Measurements from ENCODE around the gene LAMA1. TPM values are rescaled to one million over a fixed set of nuclear protein-coding genes. Genes with fewer than 3 reads are reported as not detected.

The LAMA1 gene
- total and polyA plus RNA-seq, 3 experiments from 2014 or later, result not detected

DNA sequence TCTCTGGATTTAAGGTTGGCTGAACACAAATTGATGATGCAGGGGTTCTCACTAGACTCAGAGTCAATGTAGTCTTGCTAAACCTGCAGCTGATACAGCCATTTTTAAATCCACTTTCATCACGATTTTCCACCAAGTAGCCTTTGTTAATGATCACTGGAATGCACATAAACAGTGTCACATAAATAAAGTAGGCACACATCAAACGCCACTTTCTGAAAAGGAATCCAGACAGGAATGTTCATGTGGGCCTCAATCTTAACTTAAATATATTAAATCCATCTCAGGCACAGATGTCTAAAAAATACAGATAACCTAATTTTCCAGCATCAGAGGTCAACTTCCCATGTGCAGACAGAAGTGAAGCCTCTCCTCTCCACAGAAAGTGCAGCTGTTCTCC, 58.3 kb downstream of the LAMA1 start:
- Histone ChIP-seq H3K27ac (ENCODE audit: low read depth, low read length) (no peak overlapping the region), H3K9me3 (ENCODE audit: low read length) (no peaks in the 10 kb centered on the region), H3K36me3 (ENCODE audit: insufficient read depth, low read length) (no peaks in the 10 kb centered on the region), H3K4me3 (ENCODE audit: low read length) (no peak overlapping the region), H3K27me3 (ENCODE audit: insufficient read depth, low read length, poor library complexity, severe bottlenecking) (no peaks in the 10 kb centered on the region), H3K4me1 (ENCODE audit: insufficient read depth, low read length) (no peaks in the 10 kb centered on the region)
- no peaks in the 10 kb centered on the region for H3K27me3 Mint-ChIP-seq
- no peak overlapping the region for H3K27ac Mint-ChIP-seq
- POLR2A ChIA-PET, result no interaction called here
- H3K36me3 Mint-ChIP-seq, result no peaks in the 10 kb centered on the region
- no peak for DNase-seq
- H3K4me3 Mint-ChIP-seq, result no peak overlapping the region
- H3K9me3 Mint-ChIP-seq, result peaks cover 0 to 13% (median 5%) of the 10 kb centered on the region in 5 donors
- no peaks in the 10 kb centered on the region for H3K4me1 Mint-ChIP-seq
- CTCF ChIA-PET, result no interaction called here

GRCh38 chr18:7056026-7056425, 61.6 kb downstream of the LAMA1 start:
- Histone ChIP-seq H3K36me3 (ENCODE audit: insufficient read depth, low read length) (no peaks in the 10 kb centered on the region), H3K4me3 (ENCODE audit: low read length) (no peak overlapping the region), H3K4me1 (ENCODE audit: insufficient read depth, low read length) (no peaks in the 10 kb centered on the region), H3K27me3 (ENCODE audit: insufficient read depth, low read length, poor library complexity, severe bottlenecking) (no peaks in the 10 kb centered on the region), H3K9me3 (ENCODE audit: low read length) (no peaks in the 10 kb centered on the region), H3K27ac (ENCODE audit: low read depth, low read length) (no peak overlapping the region)
- Mint-ChIP-seq H3K4me1 (no peaks in the 10 kb centered on the region), H3K9me3 (peaks cover 0 to 16% (median 5%) of the 10 kb centered on the region in 5 donors), H3K27me3 (no peaks in the 10 kb centered on the region), H3K4me3 (no peak overlapping the region), H3K27ac (no peak overlapping the region), H3K36me3 (no peaks in the 10 kb centered on the region)
- DNase-seq, result no peak
- POLR2A ChIA-PET, result no interaction called here
- CTCF ChIA-PET, result no interaction called here

GRCh38 chr18:7049951-7050350, 67.6 kb downstream of the LAMA1 start:
- Histone ChIP-seq H3K4me1 (ENCODE audit: insufficient read depth, low read length) (no peaks in the 10 kb centered on the region), H3K27ac (ENCODE audit: low read depth, low read length) (no peak overlapping the region), H3K4me3 (ENCODE audit: low read length) (no peak overlapping the region), H3K27me3 (ENCODE audit: insufficient read depth, low read length, poor library complexity, severe bottlenecking) (no peaks in the 10 kb centered on the region), H3K36me3 (ENCODE audit: insufficient read depth, low read length) (no peaks in the 10 kb centered on the region), H3K9me3 (ENCODE audit: low read length) (no peaks in the 10 kb centered on the region)
- DNase-seq, result no peak
- H3K36me3 Mint-ChIP-seq, result no peaks in the 10 kb centered on the region
- no peaks in the 10 kb centered on the region for H3K4me1 Mint-ChIP-seq
- CTCF ChIA-PET, result no interaction called here
- POLR2A ChIA-PET, result no interaction called here
- H3K4me3 Mint-ChIP-seq, result no peak overlapping the region
- H3K9me3 Mint-ChIP-seq, result peaks cover 0 to 10% (median 0%) of the 10 kb centered on the region in 5 donors
- H3K27me3 Mint-ChIP-seq, result no peaks in the 10 kb centered on the region
- no peak overlapping the region for H3K27ac Mint-ChIP-seq

DNA sequence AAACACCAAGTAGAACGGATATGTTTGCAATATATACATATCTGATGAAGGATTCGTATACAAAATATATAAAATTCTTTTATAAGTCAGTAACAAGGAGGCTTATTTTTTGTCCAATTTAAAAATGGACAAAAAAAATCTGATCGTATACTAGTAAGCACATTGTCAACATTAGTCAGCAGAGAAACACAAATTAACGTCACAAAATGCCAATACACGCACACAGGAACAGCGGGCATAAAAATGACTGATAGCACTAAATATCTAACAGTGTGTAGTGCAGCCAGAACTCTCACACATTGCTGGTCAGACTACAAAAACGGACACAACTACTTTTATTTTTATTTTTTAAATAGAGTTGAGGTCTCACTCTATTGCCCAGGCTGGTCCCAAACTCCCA, 69.5 kb downstream of the LAMA1 start:
- POLR2A ChIA-PET, result no interaction called here
- no peaks in the 10 kb centered on the region for H3K9me3 ChIP-seq (ENCODE audit: low read length)
- no peaks in the 10 kb centered on the region for H3K36me3 ChIP-seq (ENCODE audit: insufficient read depth, low read length)
- no peaks in the 10 kb centered on the region for H3K4me1 Mint-ChIP-seq
- no peaks in the 10 kb centered on the region for H3K27me3 ChIP-seq (ENCODE audit: insufficient read depth, low read length, poor library complexity, severe bottlenecking)
- CTCF ChIA-PET, result no interaction called here
- no peak overlapping the region for H3K4me3 ChIP-seq (ENCODE audit: low read length)
- no peak overlapping the region for H3K4me3 Mint-ChIP-seq
- H3K36me3 Mint-ChIP-seq, result no peaks in the 10 kb centered on the region
- no peaks in the 10 kb centered on the region for H3K4me1 ChIP-seq (ENCODE audit: insufficient read depth, low read length)
- H3K27ac Mint-ChIP-seq, result no peak overlapping the region
- H3K9me3 Mint-ChIP-seq, result peaks cover 0 to 4% (median 0%) of the 10 kb centered on the region in 5 donors
- H3K27ac ChIP-seq (ENCODE audit: low read depth, low read length), result no peak overlapping the region
- no peak for DNase-seq
- no peaks in the 10 kb centered on the region for H3K27me3 Mint-ChIP-seq

DNA sequence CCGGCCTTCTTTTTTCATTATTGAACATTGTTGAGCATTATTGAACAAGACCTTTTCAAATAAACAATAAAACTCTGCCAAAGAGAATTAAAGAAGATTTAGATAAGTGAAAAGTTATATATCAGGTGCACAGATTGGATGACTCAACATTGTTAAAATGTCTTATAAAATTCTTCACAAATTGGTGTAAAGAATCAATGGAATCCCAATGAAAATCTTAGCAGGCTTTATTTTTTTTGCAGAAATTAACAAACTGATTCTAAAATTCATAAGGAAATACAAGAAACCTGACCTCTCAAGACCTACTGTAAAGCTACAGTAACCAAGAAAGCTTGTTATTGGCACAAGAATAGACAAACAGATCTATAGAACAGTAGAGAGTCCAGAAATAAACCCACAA, 70.3 kb downstream of the LAMA1 start:
- Mint-ChIP-seq H3K36me3 (no peaks in the 10 kb centered on the region), H3K9me3 (peaks cover 0 to 2% (median 0%) of the 10 kb centered on the region in 5 donors), H3K4me1 (no peaks in the 10 kb centered on the region), H3K27me3 (no peaks in the 10 kb centered on the region), H3K27ac (no peak overlapping the region), H3K4me3 (no peak overlapping the region)
- Histone ChIP-seq H3K4me1 (ENCODE audit: insufficient read depth, low read length) (no peaks in the 10 kb centered on the region), H3K9me3 (ENCODE audit: low read length) (no peaks in the 10 kb centered on the region), H3K4me3 (ENCODE audit: low read length) (no peak overlapping the region), H3K36me3 (ENCODE audit: insufficient read depth, low read length) (no peaks in the 10 kb centered on the region), H3K27ac (ENCODE audit: low read depth, low read length) (no peak overlapping the region), H3K27me3 (ENCODE audit: insufficient read depth, low read length, poor library complexity, severe bottlenecking) (no peaks in the 10 kb centered on the region)
- CTCF ChIA-PET, result no interaction called here
- no peak for DNase-seq
- POLR2A ChIA-PET, result no interaction called here

GRCh38 chr18:7038330-7038851, 79.2 kb downstream of the LAMA1 start:
- H3K27me3 Mint-ChIP-seq, result peaks cover 0 to 4% of the 10 kb centered on the region in 2 donors
- no peak overlapping the region for H3K27ac Mint-ChIP-seq
- no peak for DNase-seq
- no peaks in the 10 kb centered on the region for H3K27me3 ChIP-seq (ENCODE audit: insufficient read depth, low read length, poor library complexity, severe bottlenecking)
- no peaks in the 10 kb centered on the region for H3K4me1 Mint-ChIP-seq
- H3K4me3 ChIP-seq (ENCODE audit: low read length), result no peak overlapping the region
- POLR2A ChIA-PET, result no interaction called here
- CTCF ChIA-PET, result no interaction called here
- no peaks in the 10 kb centered on the region for H3K9me3 ChIP-seq (ENCODE audit: low read length)
- H3K4me3 Mint-ChIP-seq, result no peak overlapping the region
- H3K36me3 Mint-ChIP-seq, result no peaks in the 10 kb centered on the region
- H3K4me1 ChIP-seq (ENCODE audit: insufficient read depth, low read length), result no peaks in the 10 kb centered on the region
- H3K36me3 ChIP-seq (ENCODE audit: insufficient read depth, low read length), result no peaks in the 10 kb centered on the region
- H3K27ac ChIP-seq (ENCODE audit: low read depth, low read length), result no peak overlapping the region
- H3K9me3 Mint-ChIP-seq, result peaks cover 2 to 8% (median 5%) of the 10 kb centered on the region in 5 donors

GRCh38 chr18:7037470-7037869, 80.1 kb downstream of the LAMA1 start:
- DNase-seq, result no peak
- Histone ChIP-seq H3K36me3 (ENCODE audit: insufficient read depth, low read length) (no peaks in the 10 kb centered on the region), H3K4me3 (ENCODE audit: low read length) (no peak overlapping the region), H3K9me3 (ENCODE audit: low read length) (no peaks in the 10 kb centered on the region), H3K27ac (ENCODE audit: low read depth, low read length) (no peak overlapping the region), H3K4me1 (ENCODE audit: insufficient read depth, low read length) (no peaks in the 10 kb centered on the region), H3K27me3 (ENCODE audit: insufficient read depth, low read length, poor library complexity, severe bottlenecking) (no peaks in the 10 kb centered on the region)
- ChIA-PET CTCF (no interaction called here), POLR2A (no interaction called here)
- Mint-ChIP-seq H3K27me3 (peaks cover 0 to 4% of the 10 kb centered on the region in 2 donors), H3K27ac (no peak overlapping the region), H3K4me3 (no peak overlapping the region), H3K36me3 (no peaks in the 10 kb centered on the region), H3K4me1 (no peaks in the 10 kb centered on the region), H3K9me3 (peaks cover 3 to 11% (median 5%) of the 10 kb centered on the region in 5 donors)

DNA sequence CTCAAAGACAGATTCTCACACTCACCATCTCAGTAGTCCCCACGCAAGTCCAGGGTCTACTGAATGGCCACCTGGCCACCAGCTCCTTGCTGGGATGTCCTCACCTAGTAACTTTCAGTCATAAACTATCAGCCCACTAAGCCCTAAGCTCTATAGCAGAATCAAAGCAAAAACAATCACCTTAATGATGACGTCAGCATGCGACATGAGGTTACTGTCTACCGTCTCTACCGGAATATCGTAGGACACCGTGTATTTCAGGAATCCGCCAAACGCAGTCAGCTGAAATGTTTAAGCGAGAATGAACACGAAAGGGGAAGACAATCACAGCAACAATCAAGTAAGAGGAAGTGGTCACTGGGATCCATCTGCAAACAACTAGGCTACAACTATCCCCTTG, 81.8 kb downstream of the LAMA1 start:
- Histone ChIP-seq H3K27ac (ENCODE audit: low read depth, low read length) (no peak overlapping the region), H3K36me3 (ENCODE audit: insufficient read depth, low read length) (no peaks in the 10 kb centered on the region), H3K4me1 (ENCODE audit: insufficient read depth, low read length) (no peaks in the 10 kb centered on the region), H3K4me3 (ENCODE audit: low read length) (no peak overlapping the region), H3K9me3 (ENCODE audit: low read length) (no peaks in the 10 kb centered on the region), H3K27me3 (ENCODE audit: insufficient read depth, low read length, poor library complexity, severe bottlenecking) (no peaks in the 10 kb centered on the region)
- ChIA-PET CTCF (no interaction called here), POLR2A (no interaction called here)
- no peak for DNase-seq
- H3K9me3 Mint-ChIP-seq, result peaks cover 2 to 10% (median 3%) of the 10 kb centered on the region in 5 donors
- no peak overlapping the region for H3K27ac Mint-ChIP-seq
- H3K36me3 Mint-ChIP-seq, result no peaks in the 10 kb centered on the region
- no peak overlapping the region for H3K4me3 Mint-ChIP-seq
- H3K4me1 Mint-ChIP-seq, result no peaks in the 10 kb centered on the region
- peaks cover 0 to 4% of the 10 kb centered on the region in 2 donors for H3K27me3 Mint-ChIP-seq

GRCh38 chr18:7034924-7035323, 82.7 kb downstream of the LAMA1 start:
- no peak overlapping the region for H3K4me3 Mint-ChIP-seq
- ChIA-PET POLR2A (no interaction called here), CTCF (no interaction called here)
- peaks cover 0 to 8% (median 3%) of the 10 kb centered on the region in 5 donors for H3K9me3 Mint-ChIP-seq
- Histone ChIP-seq H3K27me3 (ENCODE audit: insufficient read depth, low read length, poor library complexity, severe bottlenecking) (no peaks in the 10 kb centered on the region), H3K27ac (ENCODE audit: low read depth, low read length) (no peak overlapping the region), H3K4me3 (ENCODE audit: low read length) (no peak overlapping the region), H3K9me3 (ENCODE audit: low read length) (no peaks in the 10 kb centered on the region), H3K4me1 (ENCODE audit: insufficient read depth, low read length) (no peaks in the 10 kb centered on the region), H3K36me3 (ENCODE audit: insufficient read depth, low read length) (no peaks in the 10 kb centered on the region)
- peaks cover 0 to 4% of the 10 kb centered on the region in 2 donors for H3K27me3 Mint-ChIP-seq
- DNase-seq, result no peak
- no peak overlapping the region for H3K27ac Mint-ChIP-seq
- no peaks in the 10 kb centered on the region for H3K4me1 Mint-ChIP-seq
- H3K36me3 Mint-ChIP-seq, result no peaks in the 10 kb centered on the region

Measured in CD8-positive, alpha-beta memory T cell (primary cell).